Choroid plexus epithelial cell (primary cell): ENCODE data around the gene FASTK.
A peak's percentile ranks its signal among the peaks of the same experiment; 100 is the strongest.

ENCODE experiments used
- DNase-seq: peaks from one replicate; pipeline ENCODE4 v3.0.0-alpha.2; 2010; ENCODE audit warnings: low read depth
- H3K4me3 ChIP-seq: 2 replicates; pipeline ENCODE4 v1.5.1; 2011; ENCODE audit warnings: low read depth, mild to moderate bottlenecking, control low read depth, low read length, moderate library complexity
- TF ChIP-seq, protein P1 (sequence below): conservative IDR thresholded peaks from 2 replicates; pipeline ENCODE4 v1.5.1; 2011; ENCODE audit warnings: low read depth, mild to moderate bottlenecking, control low read depth, inconsistent platforms, low read length, moderate library complexity

Gene FASTK

DNA sequence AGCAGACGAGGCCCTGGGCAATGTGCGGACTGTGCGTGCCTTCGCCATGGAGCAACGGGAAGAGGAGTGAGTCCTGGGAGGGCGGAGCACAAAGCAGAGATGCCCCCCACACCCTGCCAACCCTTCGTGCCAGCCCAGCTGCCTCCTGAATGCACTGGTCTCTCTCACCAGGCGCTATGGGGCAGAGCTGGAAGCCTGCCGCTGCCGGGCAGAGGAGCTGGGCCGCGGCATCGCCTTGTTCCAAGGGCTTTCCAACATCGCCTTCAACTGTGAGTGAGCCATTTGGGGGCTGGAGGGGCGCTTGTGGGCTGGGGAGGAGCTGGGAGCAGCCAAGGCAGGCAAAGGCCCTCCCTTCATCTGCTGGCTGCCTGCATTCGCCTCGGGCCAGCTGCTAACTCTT lies 44.7 kb downstream of the FASTK start:
- H3K4me3 ChIP-seq: no peak overlapping the region
- TF ChIP-seq, protein P1, sequence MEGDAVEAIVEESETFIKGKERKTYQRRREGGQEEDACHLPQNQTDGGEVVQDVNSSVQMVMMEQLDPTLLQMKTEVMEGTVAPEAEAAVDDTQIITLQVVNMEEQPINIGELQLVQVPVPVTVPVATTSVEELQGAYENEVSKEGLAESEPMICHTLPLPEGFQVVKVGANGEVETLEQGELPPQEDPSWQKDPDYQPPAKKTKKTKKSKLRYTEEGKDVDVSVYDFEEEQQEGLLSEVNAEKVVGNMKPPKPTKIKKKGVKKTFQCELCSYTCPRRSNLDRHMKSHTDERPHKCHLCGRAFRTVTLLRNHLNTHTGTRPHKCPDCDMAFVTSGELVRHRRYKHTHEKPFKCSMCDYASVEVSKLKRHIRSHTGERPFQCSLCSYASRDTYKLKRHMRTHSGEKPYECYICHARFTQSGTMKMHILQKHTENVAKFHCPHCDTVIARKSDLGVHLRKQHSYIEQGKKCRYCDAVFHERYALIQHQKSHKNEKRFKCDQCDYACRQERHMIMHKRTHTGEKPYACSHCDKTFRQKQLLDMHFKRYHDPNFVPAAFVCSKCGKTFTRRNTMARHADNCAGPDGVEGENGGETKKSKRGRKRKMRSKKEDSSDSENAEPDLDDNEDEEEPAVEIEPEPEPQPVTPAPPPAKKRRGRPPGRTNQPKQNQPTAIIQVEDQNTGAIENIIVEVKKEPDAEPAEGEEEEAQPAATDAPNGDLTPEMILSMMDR: no peak
- DNase-seq: no peak

DNA sequence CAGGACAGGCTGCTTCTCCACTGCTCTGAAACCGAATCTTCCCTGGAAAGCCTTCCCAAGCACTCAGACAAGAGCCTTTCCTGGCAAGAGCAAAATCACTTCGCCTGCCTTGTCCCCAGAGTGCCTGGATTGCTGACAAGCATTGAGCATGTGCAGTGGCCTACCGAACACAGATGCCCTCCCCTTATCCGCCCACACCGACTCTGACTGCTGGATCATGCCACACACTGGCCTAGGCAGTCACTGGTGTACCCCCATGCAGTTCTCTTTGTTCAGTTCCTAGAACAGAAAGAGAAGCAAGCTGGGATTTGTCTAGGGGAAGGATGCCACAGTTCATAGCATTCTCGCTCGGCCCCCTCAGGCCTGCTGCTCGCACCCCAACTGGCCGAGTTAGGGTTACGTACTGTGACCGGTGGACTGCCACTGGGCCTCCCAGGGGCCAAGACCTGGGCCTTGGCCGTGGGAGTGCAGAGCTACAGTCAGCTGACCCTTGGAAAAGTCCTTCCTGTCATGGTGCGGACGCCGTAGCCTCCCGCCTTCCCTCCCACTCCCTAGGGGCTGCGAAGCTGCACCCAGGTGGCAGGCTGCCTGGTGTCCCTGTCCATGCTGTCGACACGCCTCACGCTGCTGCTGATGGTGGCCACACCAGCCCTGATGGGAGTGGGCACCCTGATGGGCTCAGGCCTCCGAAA lies 45.4 kb downstream of the FASTK start:
- no peak overlapping the region for H3K4me3 ChIP-seq
- TF ChIP-seq, protein P1: no peak
- DNase-seq: no peak

DNA sequence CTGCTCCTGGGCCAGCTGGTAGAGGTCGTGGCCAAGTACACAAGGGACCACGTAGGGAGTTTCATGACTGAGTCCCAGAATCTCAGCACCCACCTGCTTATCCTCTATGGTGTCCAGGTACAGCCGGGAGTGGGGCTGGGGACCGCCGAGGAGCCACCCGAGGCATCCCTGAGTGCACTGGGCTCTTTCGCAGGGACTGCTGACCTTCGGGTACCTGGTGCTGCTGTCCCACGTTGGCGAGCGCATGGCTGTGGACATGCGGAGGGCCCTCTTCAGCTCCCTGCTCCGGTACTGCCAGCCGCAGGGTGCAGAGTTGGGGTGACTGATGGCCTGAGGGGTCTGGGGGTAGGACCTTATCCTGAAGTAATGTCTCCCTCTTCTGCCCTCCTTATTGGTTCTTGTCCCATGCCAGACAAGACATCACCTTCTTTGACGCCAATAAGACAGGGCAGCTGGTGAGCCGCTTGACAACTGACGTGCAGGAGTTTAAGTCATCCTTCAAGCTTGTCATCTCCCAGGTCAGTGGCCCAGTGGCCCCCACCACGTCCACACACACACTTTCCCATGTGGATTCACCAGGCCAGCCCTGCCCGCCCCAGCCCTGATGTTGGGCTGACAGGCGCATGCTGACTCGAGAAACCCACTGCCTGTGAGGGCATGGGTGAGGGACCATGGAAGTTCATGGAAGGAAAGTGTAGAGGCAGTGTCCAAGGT lies 46.1 kb downstream of the FASTK start:
- TF ChIP-seq, protein P1: no peak

DNA sequence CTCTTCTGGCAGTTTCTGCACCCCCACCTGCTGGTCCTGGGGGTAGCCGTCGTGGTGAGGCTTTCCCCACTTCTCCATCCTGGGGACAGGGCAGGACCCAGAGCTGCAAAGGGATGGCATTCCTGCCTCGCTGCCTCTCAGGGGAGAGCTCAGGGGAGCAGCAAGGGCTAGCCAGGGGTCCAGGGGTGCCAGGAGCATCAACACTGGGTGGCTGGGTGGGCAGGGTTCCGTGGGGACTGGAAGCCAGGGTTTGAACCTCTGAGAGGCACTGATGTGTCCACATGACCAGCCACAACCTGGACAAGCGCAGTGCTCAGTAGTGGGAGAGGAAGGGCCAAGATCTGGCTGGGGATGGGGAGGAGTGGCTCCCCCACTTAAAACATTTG lies 46.8 kb downstream of the FASTK start:
- TF ChIP-seq, protein P1: no peak
- DNase-seq: no peak
- H3K4me3 ChIP-seq: no peak overlapping the region

More for the DNA sequence above, 46.1 kb downstream of the FASTK start:
- DNase-seq: no peak
- no peak overlapping the region for H3K4me3 ChIP-seq

DNA sequence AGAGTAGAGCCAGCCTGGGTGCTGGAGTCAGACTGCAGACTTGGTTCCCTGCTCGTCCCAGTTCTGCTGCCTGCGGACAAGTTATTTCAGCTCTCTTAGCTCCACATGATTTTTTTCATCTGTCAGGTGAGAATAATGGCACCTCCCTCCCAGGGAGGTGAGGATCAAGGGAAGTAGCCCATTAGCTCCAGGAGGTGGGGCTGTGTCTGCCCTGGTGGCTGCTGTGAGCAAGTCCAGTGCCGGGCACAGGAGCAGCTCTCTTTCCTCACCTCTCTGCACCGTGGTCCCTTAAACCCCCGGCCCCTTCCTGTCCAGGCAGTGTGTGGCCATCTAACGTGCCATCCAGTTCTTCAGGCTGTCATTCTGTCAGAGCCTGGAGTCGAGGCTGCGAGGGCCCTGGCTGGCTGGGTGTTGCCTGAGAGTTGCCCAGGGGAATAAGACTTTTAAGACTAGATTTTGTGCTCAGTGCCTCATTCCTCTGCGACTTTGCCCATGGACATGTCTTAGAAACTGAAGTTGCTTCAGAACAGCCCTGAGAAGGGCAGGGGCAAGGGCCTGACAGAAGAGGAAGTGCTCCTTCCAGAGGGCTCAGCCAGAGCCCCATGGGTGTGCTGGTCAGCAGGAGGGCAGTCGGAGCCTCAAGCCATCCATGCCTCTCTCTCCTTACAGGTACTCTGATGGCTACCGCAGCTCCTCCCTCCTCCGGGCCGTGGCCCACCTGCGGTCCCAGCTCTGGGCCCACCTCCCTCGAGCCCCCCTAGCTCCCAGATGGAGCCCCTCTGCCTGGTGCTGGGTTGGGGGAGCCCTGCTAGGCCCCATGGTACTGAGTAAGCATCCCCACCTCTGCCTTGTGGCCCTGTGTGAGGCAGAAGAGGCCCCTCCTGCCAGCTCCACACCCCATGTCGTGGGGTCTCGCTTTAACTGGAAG lies 47.4 kb downstream of the FASTK start:
- DNase-seq: no peak
- H3K4me3 ChIP-seq: no peak overlapping the region
- TF ChIP-seq, protein P1: peak; percentile 31

DNA sequence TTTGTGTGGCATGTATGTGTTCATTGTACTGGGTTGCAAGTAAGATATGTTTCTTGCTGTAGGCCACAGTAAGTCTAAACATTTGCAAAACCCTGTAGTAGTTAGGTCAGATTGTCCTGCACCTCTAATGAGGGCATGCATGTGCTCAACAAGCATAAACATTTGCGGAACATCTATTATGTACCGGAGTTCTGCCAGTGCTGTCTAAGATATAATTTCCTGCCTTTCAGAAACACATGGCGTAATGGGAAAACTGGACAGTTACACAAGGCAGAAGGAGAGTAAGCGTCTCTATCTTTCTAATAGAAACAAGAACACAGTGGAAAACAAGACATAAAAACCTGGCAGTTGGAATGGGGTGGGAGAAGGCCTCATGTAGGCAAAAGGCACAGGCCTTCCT lies 49.6 kb downstream of the FASTK start:
- DNase-seq: no peak
- TF ChIP-seq, protein P1: no peak
- H3K4me3 ChIP-seq: no peak overlapping the region
